NCI-H460 (cell line): ENCODE data around the gene CMTM6. TPM values are rescaled to one million over a fixed set of nuclear protein-coding genes. Genes with fewer than 3 reads are reported as not detected.
"Not testable (repeated sequence)": the region's sequence is repeated elsewhere in the genome, so short reads cannot be mapped to it uniquely, and the experiment has no call there.

Experiments used
- DNase-seq: peaks from one replicate; pipeline ENCODE4 v3.0.0-alpha.2; 2016; ENCODE audit warnings: low read depth; ENCODE audit errors: extremely low read depth
- total RNA-seq: library from RNA; depleted of rRNA; stranded (reverse); fragments of >200 nt; shearing (Covaris generic); gene quantifications from 2 replicates; pipeline ENCODE4 v1.2.3, GENCODE V29; 2014

The CMTM6 gene
- total RNA-seq, 1 experiment from 2014 or later: 34.6 TPM

- no peak for DNase-seq
Measured at GRCh38 chr3:32500231-32500630, 2.4 kb downstream of the CMTM6 start.

- DNase-seq: no peak
Measured at GRCh38 chr3:32499585-32499984, 3.1 kb downstream of the CMTM6 start.

GRCh38 chr3:32498992-32499391 lies 3.7 kb downstream of the CMTM6 start:
- DNase-seq: no peak

- DNase-seq: no peak
Measured at GRCh38 chr3:32498252-32498651, 4.4 kb downstream of the CMTM6 start.

- DNase-seq: no peak
Measured at GRCh38 chr3:32495609-32496008, 7.0 kb downstream of the CMTM6 start.

GRCh38 chr3:32495085-32495484 lies 7.6 kb downstream of the CMTM6 start:
- DNase-seq: no peak

GRCh38 chr3:32493437-32494414 lies 8.9 kb downstream of the CMTM6 start:
- DNase-seq: no peak

- DNase-seq: no peak
Measured at GRCh38 chr3:32492684-32493436, 9.8 kb downstream of the CMTM6 start.

GRCh38 chr3:32488474-32489008 lies 14.1 kb downstream of the CMTM6 start:
- no peak for DNase-seq

- DNase-seq: no peak
Measured at GRCh38 chr3:32487781-32488473, 14.7 kb downstream of the CMTM6 start.

- no peak for DNase-seq
Measured at GRCh38 chr3:32484436-32484835, 18.2 kb downstream of the CMTM6 start.

- DNase-seq: no peak
Measured at GRCh38 chr3:32483772-32484171, 18.9 kb downstream of the CMTM6 start.

GRCh38 chr3:32482693-32483092 lies 20.0 kb downstream of the CMTM6 start:
- DNase-seq: no peak

GRCh38 chr3:32481791-32482631 lies 20.6 kb downstream of the CMTM6 start:
- DNase-seq: no peak

GRCh38 chr3:32480604-32481003 lies 22.0 kb downstream of the CMTM6 start:
- no peak for DNase-seq

- no peak for DNase-seq
Measured at GRCh38 chr3:32474201-32474600, 28.5 kb downstream of the CMTM6 start.

GRCh38 chr3:32472151-32472550 lies 30.5 kb downstream of the CMTM6 start:
- not testable (repeated sequence) for DNase-seq

- DNase-seq: no peak
Measured at GRCh38 chr3:32471246-32471645, 31.4 kb downstream of the CMTM6 start.

GRCh38 chr3:32470362-32470761 lies 32.3 kb downstream of the CMTM6 start:
- no peak for DNase-seq
